Measurements from ENCODE around the gene KRT5.

KRT5 gene

GRCh38 chr12:52525661-52526499, 5.7 kb upstream of the KRT5 start:
- no peaks in the 10 kb centered on the region for H3K9me3 ChIP-seq (ENCODE audit: severe bottlenecking)
- DNase-seq, result no peak

GRCh38 chr12:52524898-52525591, 4.9 kb upstream of the KRT5 start:
- Histone ChIP-seq H3K27ac (no peak overlapping the region), H3K4me3 (ENCODE audit: low read depth, low read length) (no peak overlapping the region), H3K27me3 (ENCODE audit: insufficient read depth, low read depth, severe bottlenecking) (peaks cover 97% of the 10 kb centered on the region), H3K36me3 (no peaks in the 10 kb centered on the region), H3K9me3 (ENCODE audit: severe bottlenecking) (no peaks in the 10 kb centered on the region)
- no peak for TF ChIP-seq CTCF (IDR thresholded peaks at IDR 0.05; ENCODE audit: low read depth, low read length)
- DNase-seq, result no peak

More at GRCh38 chr12:52525661-52526499, 5.7 kb upstream of the KRT5 start:
- peaks cover 97% of the 10 kb centered on the region for H3K27me3 ChIP-seq (ENCODE audit: insufficient read depth, low read depth, severe bottlenecking)
- H3K4me3 ChIP-seq (ENCODE audit: low read depth, low read length), result no peak overlapping the region
- no peak for TF ChIP-seq CTCF (IDR thresholded peaks at IDR 0.05; ENCODE audit: low read depth, low read length)
- H3K36me3 ChIP-seq, result no peaks in the 10 kb centered on the region
- H3K27ac ChIP-seq, result no peak overlapping the region

- Histone ChIP-seq H3K36me3 (no peaks in the 10 kb centered on the region), H3K27me3 (ENCODE audit: insufficient read depth, low read depth, severe bottlenecking) (peaks cover 97% of the 10 kb centered on the region), H3K4me3 (ENCODE audit: low read depth, low read length) (no peak overlapping the region), H3K9me3 (ENCODE audit: severe bottlenecking) (no peaks in the 10 kb centered on the region), H3K27ac (no peak overlapping the region)
- DNase-seq, result no peak
- TF ChIP-seq CTCF (IDR thresholded peaks at IDR 0.05; ENCODE audit: low read depth, low read length), result no peak
Measured at GRCh38 chr12:52524241-52524897, 4.2 kb upstream of the KRT5 start.

GRCh38 chr12:52523824-52524223, 3.6 kb upstream of the KRT5 start:
- no peak for DNase-seq
- Histone ChIP-seq H3K27ac (no peak overlapping the region), H3K4me3 (ENCODE audit: low read depth, low read length) (no peak overlapping the region), H3K9me3 (ENCODE audit: severe bottlenecking) (no peaks in the 10 kb centered on the region), H3K27me3 (ENCODE audit: insufficient read depth, low read depth, severe bottlenecking) (peaks cover 97% of the 10 kb centered on the region), H3K36me3 (no peaks in the 10 kb centered on the region)
- no peak for TF ChIP-seq CTCF (IDR thresholded peaks at IDR 0.05; ENCODE audit: low read depth, low read length)

- Histone ChIP-seq H3K36me3 (no peaks in the 10 kb centered on the region), H3K9me3 (ENCODE audit: severe bottlenecking) (no peaks in the 10 kb centered on the region), H3K27me3 (ENCODE audit: insufficient read depth, low read depth, severe bottlenecking) (peaks cover 95% of the 10 kb centered on the region), H3K27ac (no peak overlapping the region), H3K4me3 (ENCODE audit: low read depth, low read length) (no peak overlapping the region)
- DNase-seq, result no peak
- TF ChIP-seq CTCF (IDR thresholded peaks at IDR 0.05; ENCODE audit: low read depth, low read length), result no peak
Measured at GRCh38 chr12:52522346-52523011, 2.3 kb upstream of the KRT5 start.

Data from WERI-Rb-1 (cell line).